HG02852 (cell line): Measurements from ENCODE around the gene CAMSAP3.
"Not testable (repeated sequence)": the region's sequence is repeated elsewhere in the genome, so short reads cannot be mapped to it uniquely, and the experiment has no call there.

Experiments used
- ATAC-seq: cut with Tn5 transposase; IDR thresholded peaks from one replicate; pipeline ENCODE4 v1.9.1; 2021; ENCODE audit warnings: mild to moderate bottlenecking, moderate library complexity; ENCODE audit not compliant: unreplicated experiment

The CAMSAP3 gene

DNA sequence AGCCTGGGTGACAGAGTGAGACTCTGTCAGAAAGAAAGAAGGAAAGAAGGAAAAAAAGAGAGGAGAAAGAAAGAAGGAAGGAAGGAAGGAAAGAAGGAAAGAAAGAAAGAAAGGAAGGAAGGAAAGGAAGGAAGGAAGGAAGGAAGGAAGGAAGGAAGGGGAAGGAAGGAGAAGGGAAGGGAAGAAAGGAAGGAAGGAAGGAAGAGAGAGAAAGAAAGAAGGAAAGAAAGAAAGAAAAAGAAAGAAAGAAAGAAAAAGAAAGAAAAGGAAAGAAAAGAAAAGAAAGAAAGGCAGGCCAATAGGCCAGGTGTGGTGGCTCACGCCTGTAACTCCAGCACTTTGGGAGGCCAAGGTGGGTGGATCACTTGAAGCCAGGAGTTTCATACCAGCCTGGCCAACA, 18.2 kb upstream of the CAMSAP3 start:
- ATAC-seq: not testable (repeated sequence)

- no peak for ATAC-seq
These were observed 17.5 kb upstream of the CAMSAP3 start for GRCh38 chr19:7578127-7578526.

DNA sequence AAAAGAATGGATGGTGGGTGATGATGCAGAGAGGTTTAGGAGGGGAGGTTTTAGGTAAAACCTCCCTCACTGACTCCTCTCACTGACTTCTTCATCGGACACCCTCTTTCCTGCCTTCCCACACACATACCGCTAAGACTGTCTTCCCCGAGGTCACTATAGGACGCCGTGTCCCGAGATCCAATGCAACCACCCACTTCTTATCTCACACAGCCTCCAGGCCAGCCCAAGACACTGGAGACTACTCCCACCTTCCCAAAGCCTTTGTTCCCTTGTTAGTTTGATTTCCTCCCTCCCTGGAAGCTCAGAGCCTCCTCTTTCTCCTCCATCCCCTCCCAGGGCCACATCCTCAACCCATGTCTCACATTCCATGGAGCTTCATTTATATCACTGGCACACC, 16.5 kb upstream of the CAMSAP3 start:
- no peak for ATAC-seq

- no peak for ATAC-seq
These were observed 13.2 kb upstream of the CAMSAP3 start for GRCh38 chr19:7582446-7582845.

DNA sequence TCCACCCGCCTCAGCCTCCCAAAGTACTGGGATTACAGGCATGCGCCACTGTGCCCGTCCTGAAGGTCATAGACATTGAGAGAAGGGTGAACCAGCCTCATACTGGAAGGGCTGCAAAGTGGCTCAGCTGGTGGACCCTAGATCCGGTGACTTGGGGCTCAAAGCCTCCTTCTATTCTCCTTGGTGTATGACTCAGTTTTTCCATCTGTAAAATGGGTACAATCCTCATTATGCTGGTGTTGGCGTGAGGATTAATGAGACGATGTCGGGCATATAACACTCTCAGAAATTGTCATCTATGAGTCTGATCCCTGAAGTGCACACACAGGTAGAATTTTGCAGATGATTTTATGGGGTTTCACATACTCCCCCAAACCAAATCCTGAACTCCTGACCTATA, 5.8 kb upstream of the CAMSAP3 start:
- ATAC-seq: no peak

- no peak for ATAC-seq
These were observed 5.4 kb upstream of the CAMSAP3 start for GRCh38 chr19:7590256-7590655.

DNA sequence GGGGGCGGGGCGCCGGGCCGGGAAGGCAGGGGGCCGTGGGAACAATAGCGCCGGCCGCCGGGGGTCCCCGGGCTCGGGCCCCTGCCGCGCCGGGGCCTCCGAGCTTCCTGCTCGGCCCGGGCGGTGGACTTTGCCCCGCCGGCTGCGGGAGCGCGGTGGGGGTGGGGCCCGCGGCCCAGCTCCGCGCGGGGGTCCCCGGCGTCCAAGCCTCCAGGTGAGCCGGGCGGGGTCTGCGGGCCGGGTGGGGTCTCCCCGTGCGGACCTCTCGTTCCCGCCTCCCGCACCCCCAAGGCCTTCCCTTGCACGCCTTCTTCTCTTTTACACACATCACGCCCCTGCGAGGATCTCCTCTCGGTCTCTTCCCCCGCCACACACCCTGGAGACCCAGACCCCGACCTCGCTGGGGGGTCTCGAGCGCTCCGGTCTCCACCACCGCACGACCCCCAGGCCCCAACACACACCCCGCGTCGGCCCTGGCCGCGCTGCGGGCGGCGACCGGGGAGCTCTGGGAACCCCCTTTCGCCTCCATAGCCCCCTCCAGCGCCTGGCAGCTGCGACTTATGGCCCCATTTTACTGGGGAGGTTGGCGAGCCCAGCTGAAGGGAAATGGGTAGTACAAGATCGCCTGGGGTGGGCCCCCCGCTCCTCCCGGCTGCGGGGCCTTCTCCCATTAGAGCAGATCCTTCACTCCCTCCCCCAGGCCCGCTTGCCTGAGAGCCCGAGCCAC, 711 bp downstream of the CAMSAP3 start:
- no peak for ATAC-seq

DNA sequence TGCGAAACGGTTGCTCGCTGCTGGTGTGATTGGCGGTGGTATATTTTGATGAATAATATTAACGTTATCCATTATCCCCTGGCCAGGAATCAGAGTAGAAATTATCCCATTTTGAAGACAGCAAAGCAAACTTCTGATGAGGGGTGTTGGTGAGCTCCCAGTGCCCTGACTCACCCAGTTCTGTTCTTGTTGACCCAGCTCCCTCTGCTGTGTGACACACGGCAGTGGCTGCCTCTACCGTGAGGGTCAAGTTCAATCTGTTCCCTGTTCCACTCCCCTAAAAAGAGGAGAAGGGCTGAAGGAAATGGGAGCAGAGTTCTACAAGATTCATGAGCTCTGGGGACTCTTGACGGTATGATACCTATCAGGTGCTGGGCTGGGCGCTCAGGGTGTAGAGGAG, 2.0 kb downstream of the CAMSAP3 start:
- no peak for ATAC-seq

DNA sequence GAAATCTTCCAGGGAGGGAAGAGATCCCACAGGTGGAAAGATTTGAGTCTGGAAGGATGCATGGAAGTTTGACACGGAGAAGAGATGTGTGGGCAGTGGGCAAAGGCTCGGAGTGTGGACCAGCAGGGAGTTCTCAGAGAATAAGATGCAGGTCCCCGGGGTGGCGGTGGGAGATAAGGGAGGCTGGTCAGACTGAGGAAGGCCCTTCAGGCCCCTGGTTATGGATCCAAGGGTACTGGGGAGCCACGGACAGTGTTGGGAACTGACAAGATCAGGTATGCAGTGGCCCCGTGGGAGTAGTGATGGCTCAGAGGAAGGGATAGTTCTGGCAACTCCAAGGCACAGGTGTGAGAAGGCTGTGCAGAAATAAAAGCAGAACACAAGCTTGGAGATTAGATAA, 2.5 kb downstream of the CAMSAP3 start:
- ATAC-seq: no peak

GRCh38 chr19:7600721-7601120, 5.1 kb downstream of the CAMSAP3 start:
- no peak for ATAC-seq

DNA sequence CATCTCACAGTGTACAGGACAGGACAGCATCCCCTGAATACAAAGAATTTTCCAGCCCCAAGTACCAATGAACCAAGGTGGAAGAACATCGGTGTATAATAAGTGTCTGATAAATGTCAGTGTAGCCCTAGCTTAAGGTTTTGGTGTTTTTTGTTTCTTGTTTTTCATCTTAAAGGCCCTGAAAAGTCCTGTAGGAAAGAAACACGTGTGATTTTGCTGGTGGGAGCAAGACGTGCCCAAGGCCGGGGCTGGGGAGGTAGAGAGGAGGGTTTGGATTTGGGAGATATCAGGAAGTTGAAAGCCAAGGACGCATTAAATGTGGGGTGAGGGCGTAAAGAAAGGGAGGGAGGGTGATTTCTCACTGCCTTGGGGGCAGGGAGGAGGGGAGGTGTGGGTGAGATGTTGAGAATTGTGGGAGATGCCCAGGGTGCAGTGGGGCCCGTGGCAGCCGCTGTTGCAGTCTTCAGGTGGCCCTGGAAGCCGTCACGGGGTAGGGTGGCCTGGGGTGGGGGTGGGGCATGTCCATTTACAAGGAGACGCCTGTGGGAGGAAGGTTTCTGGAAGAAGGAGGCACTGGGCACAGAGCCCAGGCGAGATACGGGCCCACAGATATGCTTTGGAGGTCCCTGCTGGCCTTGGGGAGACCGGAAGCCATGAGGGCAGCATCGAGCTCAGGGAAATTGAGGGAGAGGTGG, 6.7 kb downstream of the CAMSAP3 start:
- no peak for ATAC-seq

- ATAC-seq: no peak
These were observed 7.4 kb downstream of the CAMSAP3 start for GRCh38 chr19:7602935-7603497.

DNA sequence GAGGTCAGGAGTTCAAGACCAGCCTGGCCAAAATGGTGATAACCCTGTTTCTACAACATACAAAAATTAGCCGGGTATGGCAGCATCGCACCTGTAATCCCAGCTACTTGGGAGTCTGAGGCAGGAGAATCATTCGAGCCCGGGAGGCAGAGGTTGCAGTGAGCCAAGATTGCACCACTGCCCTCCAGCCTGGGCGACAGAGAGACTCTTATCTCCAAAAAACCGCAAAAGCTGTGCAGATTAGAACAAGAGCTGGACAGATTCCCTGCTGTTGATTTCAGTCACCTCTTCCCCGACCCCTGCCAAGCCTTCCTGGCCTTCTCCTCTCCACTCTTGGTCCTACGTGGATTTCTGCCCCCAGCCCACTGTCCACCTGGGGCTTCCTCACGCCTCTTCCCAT, 8.3 kb downstream of the CAMSAP3 start:
- no peak for ATAC-seq

DNA sequence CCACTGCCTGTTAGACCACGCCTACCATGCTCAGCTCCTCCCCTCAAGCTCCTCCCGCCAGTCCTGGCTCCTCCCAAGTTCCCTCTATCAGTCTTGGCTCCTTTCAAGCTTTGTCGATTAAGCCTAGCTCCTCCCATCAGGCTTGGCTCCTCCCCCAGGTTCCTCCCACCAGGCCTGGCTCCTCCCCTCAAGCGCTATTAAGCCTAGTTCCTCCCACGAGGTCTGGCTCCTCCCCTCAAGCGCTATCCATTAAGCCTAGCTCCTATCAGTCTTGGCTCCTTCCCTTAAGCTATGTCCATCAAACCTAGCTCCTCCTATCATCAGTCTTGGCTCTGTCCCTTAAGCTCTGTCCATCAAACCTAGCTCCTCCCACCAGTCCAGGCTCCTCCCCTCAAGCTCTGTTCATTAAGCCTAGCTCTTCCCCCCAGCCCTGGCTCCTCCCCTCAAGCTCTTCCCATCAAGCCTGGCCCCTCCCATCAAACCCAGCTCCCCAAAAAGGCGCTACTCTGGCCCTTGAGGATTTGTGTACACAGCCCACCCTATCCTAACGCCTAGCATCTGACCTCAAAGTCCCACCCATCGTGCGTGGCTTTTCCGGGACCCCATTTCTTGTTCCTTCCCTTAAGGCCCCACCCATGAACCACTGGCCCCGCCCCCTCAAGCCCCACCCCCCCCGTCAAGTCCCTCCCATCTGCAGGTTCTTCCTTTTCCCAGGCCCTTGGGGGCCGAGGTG, 10.0 kb downstream of the CAMSAP3 start:
- no peak for ATAC-seq

DNA sequence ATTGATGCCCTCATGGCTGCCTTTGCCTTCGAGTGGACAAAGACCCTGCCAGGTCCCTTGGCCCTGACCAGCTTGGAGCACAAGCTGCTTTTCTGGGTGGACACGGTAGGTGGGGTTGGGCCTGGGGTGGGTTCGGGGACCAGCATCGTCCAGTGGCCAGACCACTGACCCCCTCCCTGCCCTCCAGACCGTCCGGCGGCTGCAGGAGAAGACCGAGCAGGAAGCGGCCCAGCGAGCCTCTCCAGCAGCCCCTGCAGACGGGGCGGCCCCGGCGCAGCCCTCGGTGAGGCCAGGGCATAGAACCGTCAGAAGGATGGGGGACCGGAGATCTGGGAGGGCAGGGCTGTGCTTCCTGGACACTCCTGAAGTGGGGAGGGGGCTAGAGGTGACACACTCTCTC, 10.6 kb downstream of the CAMSAP3 start:
- ATAC-seq: no peak

- ATAC-seq: no peak
These were observed 11.7 kb downstream of the CAMSAP3 start for GRCh38 chr19:7607212-7607873.

DNA sequence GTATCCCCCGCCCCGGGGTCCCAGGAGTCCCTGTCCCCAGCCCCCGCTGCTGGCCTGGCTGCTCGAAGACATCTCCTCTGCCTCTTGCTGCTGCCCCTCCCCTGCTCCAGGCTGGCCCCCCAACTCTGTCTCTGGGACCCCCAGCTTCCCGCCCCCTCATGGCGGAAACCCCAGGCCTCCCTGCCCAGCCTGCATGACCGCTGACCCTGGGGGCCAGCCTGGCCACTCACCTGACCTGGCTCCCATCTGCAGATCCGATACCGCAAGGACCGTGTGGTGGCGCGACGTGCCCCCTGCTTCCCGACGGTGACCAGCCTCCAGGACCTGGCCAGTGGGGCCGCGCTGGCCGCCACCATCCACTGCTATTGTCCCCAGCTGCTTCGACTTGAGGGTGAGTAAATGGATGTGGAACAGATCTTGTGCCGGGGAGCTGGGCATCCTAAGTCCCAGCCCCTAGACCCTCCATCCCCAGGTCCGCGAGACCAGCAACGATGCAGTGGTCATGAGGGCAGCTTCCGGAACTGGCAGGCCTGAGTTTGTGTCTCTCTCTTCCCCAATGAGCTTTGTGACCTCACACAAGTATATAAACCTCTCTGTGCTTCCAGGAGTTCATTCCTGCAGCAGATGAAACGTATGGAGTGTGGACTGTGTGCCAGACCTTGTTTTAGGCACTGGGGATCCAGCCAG, 12.4 kb downstream of the CAMSAP3 start:
- ATAC-seq: no peak

DNA sequence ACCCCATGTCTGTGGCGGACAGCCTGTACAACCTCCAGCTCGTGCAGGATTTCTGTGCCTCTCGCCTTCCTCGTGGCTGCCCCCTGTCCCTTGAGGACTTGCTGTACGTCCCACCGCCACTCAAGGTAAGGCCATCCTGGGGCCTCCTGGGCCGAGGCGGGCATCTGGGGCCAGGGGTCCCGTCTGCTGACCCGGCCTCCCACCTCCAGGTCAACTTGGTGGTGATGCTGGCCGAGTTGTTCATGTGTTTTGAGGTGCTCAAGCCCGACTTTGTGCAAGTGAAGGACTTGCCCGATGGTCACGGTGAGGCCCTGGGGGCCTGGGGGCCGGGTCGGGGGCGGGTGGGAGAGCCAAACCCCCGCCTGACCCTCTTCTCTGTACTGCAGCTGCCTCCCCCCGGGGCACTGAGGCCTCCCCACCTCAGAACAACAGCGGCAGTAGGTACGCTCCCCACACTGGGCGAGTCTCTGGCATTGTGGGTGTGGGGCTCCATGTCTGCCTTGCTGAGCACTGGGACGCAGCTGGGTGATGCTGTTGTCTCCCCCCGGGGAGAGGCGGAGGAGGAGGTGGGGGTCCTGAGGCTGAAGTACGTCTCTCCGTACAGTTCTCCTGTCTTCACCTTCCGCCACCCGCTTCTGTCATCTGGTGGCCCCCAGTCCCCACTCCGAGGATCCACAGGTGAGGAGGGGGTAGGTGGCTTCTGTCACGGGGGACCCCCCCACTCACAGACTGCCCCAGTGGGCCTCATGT, 15.0 kb downstream of the CAMSAP3 start:
- no peak for ATAC-seq

DNA sequence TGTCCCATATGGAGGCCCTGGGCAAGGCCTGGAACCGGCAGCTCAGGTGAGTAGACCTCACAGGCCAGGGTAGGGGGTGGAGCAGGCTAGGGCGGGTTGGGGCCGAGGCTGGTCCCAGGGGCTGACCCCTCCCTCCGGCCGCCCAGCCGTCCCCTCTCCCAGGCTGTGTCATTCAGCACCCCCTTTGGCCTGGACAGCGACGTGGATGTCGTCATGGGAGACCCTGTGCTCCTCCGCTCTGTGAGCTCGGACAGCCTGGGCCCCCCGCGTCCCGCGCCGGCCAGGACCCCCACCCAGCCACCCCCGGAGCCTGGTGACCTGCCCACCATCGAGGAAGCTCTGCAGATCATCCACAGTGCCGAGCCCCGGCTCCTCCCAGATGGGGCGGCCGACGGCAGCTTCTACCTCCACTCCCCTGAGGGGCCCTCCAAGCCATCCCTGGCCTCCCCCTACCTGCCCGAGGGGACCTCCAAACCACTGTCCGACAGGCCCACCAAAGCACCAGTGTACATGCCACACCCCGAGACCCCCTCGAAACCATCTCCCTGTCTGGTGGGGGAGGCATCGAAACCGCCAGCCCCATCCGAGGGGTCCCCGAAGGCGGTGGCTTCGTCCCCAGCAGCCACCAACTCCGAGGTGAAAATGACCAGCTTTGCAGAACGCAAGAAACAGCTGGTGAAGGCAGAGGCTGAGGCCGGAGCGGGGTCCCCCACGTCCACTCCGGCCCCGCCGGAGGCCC, 16.0 kb downstream of the CAMSAP3 start:
- ATAC-seq: no peak
